H1 (cell line): ENCODE measurements around the gene LPP. TPM values are rescaled to one million over a fixed set of nuclear protein-coding genes. Genes with fewer than 3 reads are reported as not detected.

ENCODE experiments used
- CTCF ChIA-PET: fragments of 300-600 bp; sonication (Branson Sonifier 250); formaldehyde crosslinking; loops from one replicate; lab custom pipeline; 2021; ENCODE audit not compliant: partially characterized antibody; lab: Charles Lee
- POLR2A ChIA-PET: fragments of 300-600 bp; sonication (Branson Sonifier 250); formaldehyde crosslinking; loops from one replicate; lab custom pipeline; 2021; ENCODE audit warnings: inconsistent platforms; ENCODE audit not compliant: partially characterized antibody; lab: Charles Lee
- DNase-seq, 2 experiments: peaks; one replicate each; pipeline versions ENCODE4 v3.0.0 to v3.0.0-alpha.2; 2010 to 2022; ENCODE audit warnings: low spot score in 2 of 2, low read depth in 1 of 2, mixed read lengths in 1 of 2
- FAIRE-seq: peaks from 2 replicates; lab custom pipeline; 2011; peaks lifted over from hg19 to GRCh38; lab: Jason Lieb, UNC
- H2AFZ ChIP-seq: 2 replicates; pipeline ENCODE4 v1.8.1; 2012; ENCODE audit warnings: low read length, inconsistent platforms
- H2AK5ac ChIP-seq: 2 replicates; pipeline ENCODE4 v1.6.1; 2013; ENCODE audit warnings: low read depth, low read length
- H2BK120ac ChIP-seq: replicated peaks from 2 replicates; pipeline ENCODE3; 2013; ENCODE audit warnings: low read depth, low read length, inconsistent platforms
- H2BK12ac ChIP-seq: 2 replicates; pipeline ENCODE4 v1.6.1; 2013; ENCODE audit warnings: low read depth, low read length
- H2BK15ac ChIP-seq: 2 replicates; pipeline ENCODE4 v1.6.1; 2013; ENCODE audit warnings: low read length
- H2BK20ac ChIP-seq: 2 replicates; pipeline ENCODE4 v1.6.1; 2013; ENCODE audit warnings: low read length
- H2BK5ac ChIP-seq: 2 replicates; pipeline ENCODE4 v1.6.1; 2013; ENCODE audit warnings: low read depth, low read length
- H3K14ac ChIP-seq: 2 replicates; pipeline ENCODE4 v1.6.1; 2013; ENCODE audit warnings: inconsistent platforms; ENCODE audit not compliant: insufficient read length
- H3K18ac ChIP-seq: 2 replicates; pipeline ENCODE4 v1.6.1; 2013; ENCODE audit warnings: low read length; ENCODE audit errors: extremely low read depth
- H3K23ac ChIP-seq: 2 replicates; pipeline ENCODE4 v1.6.1; 2013; ENCODE audit warnings: inconsistent platforms; ENCODE audit not compliant: insufficient read length
- H3K23me2 ChIP-seq: 2 replicates; pipeline ENCODE4 v1.6.1; 2013; ENCODE audit warnings: low read depth, low read length
- H3K27ac ChIP-seq: 2 replicates; pipeline ENCODE4 v1.6.1; 2011; ENCODE audit warnings: low read depth, low read length, inconsistent platforms
- H3K27me3 ChIP-seq, 4 experiments: replicated peaks in 1 of 4; 1 replicate in 1 of 4; 2 replicates in 3 of 4; pipeline versions ENCODE4 v1.6.1 to v1.8.1; 2011 to 2013; ENCODE audit warnings: low read length in 3 of 4, mild to moderate bottlenecking in 3 of 4, inconsistent platforms in 2 of 4, mixed read lengths in 2 of 4, moderate library complexity in 1 of 4; ENCODE audit not compliant: control insufficient read depth in 3 of 4, insufficient read depth in 3 of 4; ENCODE audit errors: extremely low read depth in 1 of 4
- H3K36me3 ChIP-seq, 4 experiments: 2 replicates each; pipeline versions ENCODE4 v1.6.1 to v1.8.1; 2011 to 2013; ENCODE audit warnings: mild to moderate bottlenecking in 4 of 4, low read length in 3 of 4, moderate library complexity in 2 of 4, control low read depth in 1 of 4, inconsistent platforms in 1 of 4; ENCODE audit not compliant: insufficient read depth in 4 of 4, control insufficient read depth in 2 of 4
- H3K4ac ChIP-seq: replicated peaks from 2 replicates; pipeline ENCODE3; 2013; ENCODE audit warnings: low read length, low read depth, mixed read lengths, inconsistent platforms; ENCODE audit not compliant: insufficient read length
- H3K4me1 ChIP-seq, 4 experiments: replicated peaks in 1 of 4; 1 replicate in 1 of 4; 2 replicates in 3 of 4; pipeline versions ENCODE4 v1.6.1 to v1.8.1; 2011 to 2013; ENCODE audit warnings: low read length in 3 of 4, inconsistent platforms in 2 of 4, mixed read lengths in 1 of 4; ENCODE audit not compliant: insufficient read depth in 4 of 4, control insufficient read depth in 3 of 4
- H3K4me2 ChIP-seq, 2 experiments: 2 replicates each; pipeline versions ENCODE4 v1.6.1 to v1.8.1; 2011 to 2013; ENCODE audit warnings: low read depth in 2 of 2, low read length in 2 of 2, control low read depth in 1 of 2, inconsistent platforms in 1 of 2, mild to moderate bottlenecking in 1 of 2; ENCODE audit not compliant: insufficient read depth in 1 of 2
- H3K4me3 ChIP-seq, 4 experiments: fragments of 200-600, 300-600 bp in 1 of 4; sonication (generic), shearing (Covaris generic), sonication (Bioruptor Twin) in 1 of 4; 2 replicates each; pipeline versions ENCODE4 v1.5.1 to v1.8.1; 2011 to 2016; ENCODE audit warnings: low read length in 4 of 4, low read depth in 3 of 4, control low read depth in 2 of 4, inconsistent platforms in 2 of 4, mild to moderate bottlenecking in 2 of 4, mixed read lengths in 1 of 4, moderate library complexity in 1 of 4; ENCODE audit not compliant: insufficient read depth in 2 of 4; ENCODE audit errors: extremely low read depth in 1 of 4
- H3K56ac ChIP-seq: replicated peaks from 2 replicates; pipeline ENCODE3; 2013; ENCODE audit warnings: low read depth, mild to moderate bottlenecking, mixed read lengths, low read length, inconsistent platforms; ENCODE audit not compliant: insufficient read length
- H3K79me1 ChIP-seq: 2 replicates; pipeline ENCODE4 v1.6.1; 2013; ENCODE audit warnings: low read depth, low read length, control low read depth
- H3K79me2 ChIP-seq, 2 experiments: 2 replicates each; pipeline versions ENCODE4 v1.6.1 to v1.8.1; 2012 to 2013; ENCODE audit warnings: low read length in 2 of 2, mild to moderate bottlenecking in 2 of 2, inconsistent platforms in 1 of 2; ENCODE audit not compliant: insufficient read depth in 2 of 2, control insufficient read depth in 1 of 2
- H3K9ac ChIP-seq, 4 experiments: replicated peaks in 1 of 4; 1 replicate in 1 of 4; 2 replicates in 3 of 4; pipeline versions ENCODE4 v1.6.1 to v1.8.1; 2011 to 2013; ENCODE audit warnings: low read depth in 3 of 4, low read length in 3 of 4, control low read depth in 2 of 4, mild to moderate bottlenecking in 2 of 4, moderate library complexity in 2 of 4, inconsistent platforms in 1 of 4; ENCODE audit errors: extremely low read depth in 1 of 4
- H3K9me3 ChIP-seq, 2 experiments: 2 replicates each; pipeline versions ENCODE4 v1.6.1 to v1.8.1; 2012 to 2013; ENCODE audit warnings: mild to moderate bottlenecking in 2 of 2, moderate library complexity in 2 of 2, control low read depth in 1 of 2, inconsistent platforms in 1 of 2, low read depth in 1 of 2, low read length in 1 of 2, mixed read lengths in 1 of 2; ENCODE audit not compliant: insufficient read depth in 2 of 2
- H4K20me1 ChIP-seq, 2 experiments: replicated peaks in 1 of 2; 2 replicates each; pipeline versions ENCODE3 to v1.8.1; 2011 to 2013; ENCODE audit warnings: inconsistent platforms in 2 of 2, low read length in 2 of 2, mild to moderate bottlenecking in 1 of 2; ENCODE audit not compliant: insufficient read depth in 2 of 2, control insufficient read depth in 1 of 2
- H4K5ac ChIP-seq: 2 replicates; pipeline ENCODE4 v1.6.1; 2013; ENCODE audit warnings: low read length, low read depth, mixed read lengths, inconsistent platforms; ENCODE audit not compliant: insufficient read length
- H4K8ac ChIP-seq: 2 replicates; pipeline ENCODE4 v1.8.0; 2013; ENCODE audit warnings: mild to moderate bottlenecking, moderate library complexity, low read length, inconsistent platforms; ENCODE audit not compliant: insufficient read depth; ENCODE audit errors: extremely low read depth
- H4K91ac ChIP-seq: replicated peaks from 2 replicates; pipeline ENCODE3; 2013; ENCODE audit warnings: low read length, mixed read lengths, inconsistent platforms; ENCODE audit not compliant: insufficient read length
- BRCA1 ChIP-seq: IDR thresholded peaks from 2 replicates; pipeline ENCODE4 v1.6.1; 2012; ENCODE audit warnings: low read depth, low read length, improper control_type of control experiment
- FOSL1 ChIP-seq: IDR thresholded peaks from 2 replicates; pipeline ENCODE4 v1.6.1; 2011; ENCODE audit warnings: mild to moderate bottlenecking, low read depth, low read length, moderate library complexity; ENCODE audit not compliant: insufficient read depth
- KDM5A ChIP-seq: fragments of 200-600 bp; IDR thresholded peaks from 2 replicates; pipeline ENCODE4 v1.7.1; 2012; ENCODE audit warnings: mild to moderate bottlenecking, low read length, inconsistent platforms, mixed read lengths
- POLR2A ChIP-seq, 2 experiments: IDR thresholded peaks; 1 replicate in 1 of 2; 2 replicates in 1 of 2; pipeline ENCODE4 v1.6.1; 2011; ENCODE audit warnings: low read depth in 2 of 2, low read length in 2 of 2, mild to moderate bottlenecking in 2 of 2; ENCODE audit errors: control extremely low read depth in 1 of 2
- RNF2 ChIP-seq: fragments of 200-900, 300-1000 bp; sonication (generic); IDR thresholded peaks from 2 replicates; pipeline ENCODE4 v1.7.1; 2016; ENCODE audit warnings: borderline replicate concordance, low read depth, mild to moderate bottlenecking, antibody characterized with exemption, low read length; ENCODE audit not compliant: poor library complexity, severe bottlenecking; ENCODE audit errors: missing control alignments
- TCF12 ChIP-seq: IDR thresholded peaks from 2 replicates; pipeline ENCODE4 v1.6.1; 2011; ENCODE audit warnings: low read depth, mild to moderate bottlenecking, low read length
- TEAD4 ChIP-seq: IDR thresholded peaks from 2 replicates; pipeline ENCODE4 v1.6.1; 2012; ENCODE audit warnings: low read depth, low read length, inconsistent platforms, mixed read lengths
- WGBS, 2 experiments: shearing (Covaris generic) in 1 of 2; methylation state at CpG; one replicate each; pipeline versions ENCODE4 v1.1.6 to v1.1.7; 2013 to 2015; ENCODE audit warnings: low lambda C conversion rate in 2 of 2, mixed read lengths in 2 of 2, inconsistent platforms in 1 of 2, low coverage in 1 of 2, missing lambda C conversion rate in 1 of 2; ENCODE audit not compliant: insufficient replicate concordance in 2 of 2, insufficient coverage in 1 of 2, insufficient read length in 1 of 2; ENCODE audit errors: extremely low coverage in 1 of 2, missing lambda C conversion rate in 1 of 2; 5-methylcytosine and 5-hydroxymethylcytosine counted together
- polyA plus RNA-seq, 7 experiments: library from polyadenylated mRNA; depleted of rRNA in 3 of 7; stranded (reverse) in 5 of 7; unstranded in 2 of 7; fragments of >200 nt in 5 of 7; fragments of 200-250 nt in 2 of 7; gene quantifications; 1 replicate in 5 of 7; 2 replicates in 1 of 7; 4 replicates in 1 of 7; pipeline versions ENCODE4 v1.2.1 to v1.2.3, GENCODE V29; 2011 to 2013; ENCODE audit warnings: missing spikeins in 2 of 7, mixed read lengths in 2 of 7
- total RNA-seq: library from RNA; stranded (reverse); fragmentation: NEBNext Ultra II Directional; extraction: Animal tissue kit (Norgen Biotek cat#: 25700); gene quantifications from 2 replicates; pipeline ENCODE4 v1.2.1, GENCODE V29; 2021

LPP gene
- total and polyA plus RNA-seq, 2 of the 8 experiments (the other 6 are each of a cell fraction or from before 2014, with no cell fraction given): 10.0 to 53.3 TPM

DNA sequence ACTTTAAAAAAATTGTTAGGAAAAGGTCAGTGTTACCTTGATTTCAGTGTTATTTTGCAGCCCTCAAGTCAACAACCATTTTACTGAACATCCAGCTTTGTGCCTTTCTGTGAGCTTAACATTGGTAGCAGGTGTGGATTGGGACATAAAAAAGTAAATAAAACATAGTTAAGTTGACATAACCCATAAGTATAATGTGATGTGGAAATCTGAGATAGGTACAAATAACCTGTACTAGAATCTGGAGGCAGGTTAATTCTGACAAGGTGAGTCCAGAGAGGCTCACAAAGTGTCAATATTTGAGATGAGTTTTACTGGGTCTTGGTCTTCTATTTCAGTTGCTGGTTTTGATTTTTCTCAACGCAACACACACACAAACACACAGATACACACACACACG lies 151.3 kb downstream of the LPP start:
- Histone ChIP-seq H3K23ac (no peak overlapping the region), H3K27ac (no peak overlapping the region), H4K91ac (no peak overlapping the region), H3K9me3 (no peaks in the 10 kb centered on the region), H2AK5ac (no peak overlapping the region), H2AFZ (no peak overlapping the region), H3K27me3 (no peaks in the 10 kb centered on the region), H3K79me2 (no peaks in the 10 kb centered on the region), H2BK12ac (no peak overlapping the region), H2BK5ac (no peak overlapping the region), H3K9ac (no peak overlapping the region), H3K56ac (no peak overlapping the region), H2BK120ac (no peak overlapping the region), H3K79me1 (no peaks in the 10 kb centered on the region), H4K20me1 (no peaks in the 10 kb centered on the region), H3K14ac (no peak overlapping the region), H3K4me3 (no peak overlapping the region), H3K23me2 (no peaks in the 10 kb centered on the region), H3K18ac (no peak overlapping the region), H3K36me3 (no peaks in the 10 kb centered on the region), H3K4me1 (peaks cover 0 to 19% (median 10%) of the 10 kb centered on the region in 4 experiments; a peak in 5 of 7 replicates), H2BK20ac (no peak overlapping the region), H4K8ac (no peak overlapping the region), H2BK15ac (no peak overlapping the region), H3K4ac (no peak overlapping the region), H3K4me2 (no peak overlapping the region), H4K5ac (no peak overlapping the region)
- CTCF ChIA-PET: interaction anchor here (0.6 to 1.1 kb wide), 5 partner anchors 17 to 564 kb away, joined by 3 to 5 read pairs (median 3); no protein-coding TSS in a partner anchor
- WGBS, 2 experiments: 92% methylated on average over 2 of the region's 2 CpGs; no CpG with 5 or more reads in 1 of the 2 experiments
- POLR2A ChIA-PET: no interaction called here
- FAIRE-seq: no peak
- TF ChIP-seq TEAD4 (no peak), FOSL1 (no peak), BRCA1 (no peak), RNF2 (no peak), TCF12 (no peak), KDM5A (no peak), POLR2A (IDR thresholded peaks at IDR 0.05; ENCODE audit: control extremely low read depth in 1 of 2, low read depth in 2 of 2, low read length in 2 of 2) (no peak)
- TF ChIP-seq, all 59 proteins: peak for 0
- DNase-seq: no peak
